ENCODE measurements around the gene CHMP1A. TPM values are rescaled to one million over a fixed set of nuclear protein-coding genes. Genes with fewer than 3 reads are reported as not detected.
"Not testable (repeated sequence)": the region's sequence is repeated elsewhere in the genome, so short reads cannot be mapped to it uniquely, and the experiment has no call there.

CHMP1A gene
- 38.2 TPM for total RNA-seq

GRCh38 chr16:89657442-89658220 lies at the start of gene CHMP1A, which contains the start of gene SPATA33:
Gene CHMP1A, minus strand, starts transcription at chr16:89657708. Its CDS starts 120 bp downstream, at chr16:89657588.
Gene SPATA33, plus strand, starts transcription at chr16:89657836. Its CDS starts 76 bp downstream, at chr16:89657912.
- DNase-seq, result peak; percentile 75

DNA sequence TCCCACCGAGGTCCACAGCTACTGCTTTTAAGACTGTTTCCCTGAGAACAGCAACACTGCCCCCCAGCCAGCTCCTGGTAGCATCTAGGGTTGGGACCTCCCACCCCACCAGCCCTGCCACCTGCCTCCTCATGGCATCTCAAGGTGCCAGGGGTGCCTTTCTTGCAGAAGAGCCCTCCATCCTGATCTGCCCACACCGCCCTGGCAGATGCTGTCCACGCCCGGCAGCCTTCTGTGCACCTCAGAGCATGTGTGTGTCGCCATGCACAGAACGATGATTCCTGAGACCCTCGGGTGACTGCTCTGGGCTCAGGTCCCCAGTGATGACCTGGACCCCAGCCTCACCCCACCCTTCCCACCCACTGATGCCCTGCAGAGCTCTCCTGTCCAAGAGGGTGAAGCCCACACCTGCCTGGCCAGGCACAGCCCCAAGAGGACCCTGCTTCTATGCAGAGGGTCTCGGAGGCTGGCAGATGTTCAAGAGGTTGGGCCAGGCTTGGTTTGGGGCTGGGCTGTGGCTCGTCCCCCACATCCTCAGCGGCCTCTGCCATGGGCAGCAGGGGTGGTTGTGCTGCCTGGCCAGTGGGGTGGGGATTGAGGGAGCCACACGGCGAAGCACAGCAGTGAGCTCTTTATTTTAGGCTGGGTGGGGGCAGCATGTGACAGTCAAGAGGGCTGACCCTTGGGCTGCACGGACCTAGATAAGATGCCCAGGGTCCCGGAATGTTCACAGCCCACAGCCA lies 49.2 kb upstream of the CHMP1A start:
- DNase-seq, result no peak

DNA sequence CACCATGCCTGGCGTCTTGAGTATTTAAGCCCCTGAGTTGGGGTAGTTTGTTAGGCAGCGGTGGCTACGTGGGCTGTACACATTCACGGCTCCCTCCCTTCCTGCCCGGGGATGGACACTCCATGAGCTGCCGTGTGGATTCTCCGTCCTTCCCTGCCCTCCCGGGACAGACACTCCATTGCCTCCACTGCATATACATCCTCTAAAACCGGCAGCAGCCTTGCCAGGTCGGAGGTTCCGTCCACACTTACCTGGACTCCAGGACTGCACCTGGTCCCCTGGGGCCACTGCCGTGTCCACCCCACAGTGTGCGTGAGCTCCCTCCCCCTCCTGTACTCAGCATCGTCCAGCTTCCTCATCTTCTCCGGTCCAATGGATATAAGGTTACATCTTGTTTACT lies 47.5 kb upstream of the CHMP1A start:
- DNase-seq, result no peak

GRCh38 chr16:89704281-89704680 lies 46.8 kb upstream of the CHMP1A start:
- DNase-seq, result no peak

DNA sequence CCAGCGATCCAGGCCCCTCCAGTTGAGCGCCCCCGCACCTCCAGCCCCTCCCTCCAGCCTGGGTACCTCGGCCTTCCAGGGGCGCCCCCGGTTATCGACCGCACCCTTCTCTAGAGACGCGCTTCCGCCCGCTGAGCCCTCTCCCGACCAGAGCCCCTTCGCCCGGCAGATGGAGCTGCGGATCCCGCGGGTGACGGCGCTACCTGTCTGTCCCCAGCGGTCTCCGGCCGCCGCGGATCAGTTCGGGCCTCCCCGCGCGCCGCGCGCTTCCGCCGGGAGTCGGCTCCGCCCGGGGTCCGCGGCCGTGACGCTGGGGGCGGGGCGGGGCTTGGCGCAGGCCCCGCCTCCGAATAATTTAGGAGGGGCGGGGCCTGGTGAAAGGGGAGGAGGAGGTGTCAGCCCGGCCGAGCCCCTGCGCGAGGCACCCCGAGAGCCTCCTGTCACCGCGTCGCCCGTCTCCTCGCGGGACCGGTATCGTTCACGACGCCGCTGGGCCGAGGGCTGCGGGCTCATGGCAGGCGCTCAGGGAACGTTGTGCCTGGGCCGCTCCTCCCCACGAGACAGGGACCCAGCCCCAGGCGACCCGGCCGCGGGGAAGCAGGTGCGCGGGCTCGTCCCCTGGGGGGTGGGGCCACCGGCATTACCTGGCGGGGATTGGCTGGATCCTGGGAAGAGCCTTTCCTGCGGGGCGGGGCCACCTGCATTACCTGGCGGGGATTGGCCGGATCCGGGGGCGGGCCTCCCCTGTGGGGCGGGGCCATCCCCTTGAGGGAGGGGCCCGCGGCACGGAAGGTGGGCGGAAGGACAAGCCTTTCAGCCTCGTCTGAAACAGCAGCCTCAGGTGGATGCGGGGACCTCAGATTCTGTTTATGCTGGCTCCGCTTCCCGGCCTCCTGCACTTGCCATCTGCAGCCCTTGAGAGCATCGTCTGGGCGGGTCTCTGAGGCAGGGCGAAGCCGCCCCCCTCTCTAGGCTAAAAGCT lies 44.2 kb upstream of the CHMP1A start, which contains the start of gene SPATA2L:
TSS of gene SPATA2L (minus strand) at position 281 of the 982 bp plus-strand sequence. CDS start 473 bp downstream, outside the sequence.
- DNase-seq, result peak; percentile 59

DNA sequence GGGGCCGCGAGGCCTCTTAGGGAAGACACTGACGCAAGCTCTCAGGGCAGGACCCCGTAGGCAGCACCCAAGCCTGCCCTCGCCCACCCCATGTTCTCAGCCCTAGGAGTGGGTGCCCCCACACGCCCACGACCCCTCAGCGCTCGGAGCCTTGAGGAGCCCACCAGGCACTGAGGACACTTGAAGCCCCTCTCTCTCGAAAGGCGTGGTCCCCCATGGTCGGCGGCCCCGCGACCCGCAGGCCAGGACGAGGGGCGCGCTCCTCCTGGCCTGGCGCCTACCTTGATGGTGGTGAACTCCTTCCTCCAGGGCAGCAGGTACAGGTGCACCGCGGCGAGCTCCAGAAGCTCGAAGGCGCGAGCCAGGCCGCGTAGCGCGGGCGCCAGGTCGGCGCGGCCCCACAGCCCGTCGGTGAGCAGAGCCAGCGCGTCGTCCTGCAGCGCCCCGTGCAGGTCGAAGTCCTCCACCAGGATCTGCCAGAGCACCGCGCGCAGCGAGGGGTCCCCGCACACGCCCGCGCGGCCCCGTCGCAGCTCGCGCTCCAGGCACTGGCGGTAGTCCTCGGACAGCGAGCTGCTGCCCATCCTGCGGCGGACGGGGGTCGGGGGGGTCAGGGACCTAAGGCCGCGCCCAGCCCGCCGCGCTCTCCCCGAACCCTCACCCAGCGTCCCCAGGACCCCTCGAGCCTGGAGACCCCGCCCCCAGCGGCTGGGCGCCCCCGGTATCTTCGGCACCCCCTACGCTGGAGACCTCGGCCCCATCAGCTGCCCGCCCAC lies 43.3 kb upstream of the CHMP1A start:
- DNase-seq, result no peak

DNA sequence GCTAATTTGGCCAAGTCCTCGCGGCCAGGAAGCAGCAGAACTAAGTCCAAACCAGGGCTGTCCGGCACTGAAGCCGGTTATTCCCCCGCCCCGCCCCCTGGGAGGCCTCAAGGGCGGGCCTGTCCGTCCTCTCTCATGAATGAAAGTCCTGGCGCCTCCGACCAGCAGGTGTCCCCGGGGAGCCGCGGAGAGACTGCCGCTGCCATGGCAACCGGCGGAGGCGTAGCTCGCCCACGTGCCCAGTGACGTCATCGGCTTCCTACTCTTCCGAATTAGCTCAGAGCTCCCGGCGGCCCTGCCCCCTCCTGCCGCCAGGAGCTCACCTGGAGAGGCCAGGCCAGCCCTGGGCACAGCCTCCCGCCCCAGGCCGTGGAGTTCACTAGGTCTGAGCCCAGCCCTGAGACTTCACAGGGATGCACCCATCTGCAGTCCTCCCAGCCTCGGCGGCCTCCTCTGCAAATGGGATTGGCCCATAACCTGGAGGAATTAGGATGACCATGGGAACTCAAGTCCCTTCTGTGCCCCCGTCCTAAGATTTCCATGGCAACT lies 42.7 kb upstream of the CHMP1A start:
- DNase-seq, result peak; percentile 77

- DNase-seq, result not testable (repeated sequence)
Measured at GRCh38 chr16:89699629-89700099, 42.2 kb upstream of the CHMP1A start.

GRCh38 chr16:89698717-89699116 lies 41.2 kb upstream of the CHMP1A start:
- DNase-seq, result not testable (repeated sequence)

- DNase-seq, result no peak
Measured at GRCh38 chr16:89697616-89698331, 40.3 kb upstream of the CHMP1A start.

- no peak for DNase-seq
Measured at GRCh38 chr16:89697161-89697615, 39.7 kb upstream of the CHMP1A start.

- no peak for DNase-seq
Measured at GRCh38 chr16:89696670-89697128, 39.2 kb upstream of the CHMP1A start.

GRCh38 chr16:89695875-89696669 lies 38.6 kb upstream of the CHMP1A start:
- no peak for DNase-seq

DNA sequence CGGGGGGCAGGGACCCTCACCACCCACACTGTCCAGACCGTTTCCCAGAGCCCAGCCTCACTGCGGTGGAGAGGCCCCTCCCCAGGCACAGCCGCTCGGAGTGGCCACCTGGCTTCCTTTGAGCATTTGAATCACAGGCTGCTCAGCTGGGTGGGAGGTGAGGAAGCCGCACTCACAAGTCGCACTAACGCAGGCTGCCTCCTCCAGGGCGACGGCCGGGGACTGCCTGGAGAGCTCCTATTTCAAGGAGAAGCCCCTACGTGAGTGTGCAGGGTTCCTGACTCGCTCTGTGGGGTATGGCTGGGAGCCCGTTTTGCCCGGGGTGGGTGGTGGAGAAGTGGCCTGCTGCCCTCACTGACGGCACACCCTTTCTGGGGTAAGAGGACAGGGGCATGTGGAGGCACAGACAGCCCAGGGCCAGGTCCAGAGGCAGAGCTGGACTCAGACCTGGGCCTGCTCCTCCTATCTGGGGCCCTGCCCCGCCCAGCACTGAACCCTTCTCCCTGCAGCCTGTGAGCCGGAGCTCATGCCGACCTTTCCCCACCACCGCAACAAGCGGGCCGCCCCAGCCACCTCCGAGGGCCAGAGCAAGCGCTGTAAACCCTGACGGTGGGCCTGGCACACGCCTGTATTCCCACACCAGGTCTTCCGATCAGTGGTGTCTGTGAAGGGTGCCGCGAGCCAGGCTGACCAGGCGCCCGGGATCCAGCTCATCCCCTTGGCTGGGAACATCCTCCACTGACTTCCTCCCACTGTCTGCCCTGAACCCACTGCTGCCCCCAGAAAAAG lies 37.8 kb upstream of the CHMP1A start:
- DNase-seq, result no peak

DNA sequence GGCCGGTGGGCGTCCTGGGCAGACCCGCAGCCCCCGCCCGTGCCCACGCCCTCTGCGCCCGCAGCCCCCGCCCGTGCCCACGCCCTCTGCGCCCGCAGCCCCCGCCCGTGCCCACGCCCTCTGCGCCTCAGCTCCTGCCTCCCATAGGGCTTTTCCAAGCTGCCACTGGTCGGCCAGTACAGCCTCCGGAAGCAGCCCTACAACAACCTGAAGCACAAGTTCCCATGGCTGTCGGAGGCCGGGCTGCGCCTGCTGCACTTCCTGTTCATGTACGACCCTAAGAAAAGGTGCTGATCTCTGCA lies 37.2 kb upstream of the CHMP1A start:
- DNase-seq, result not testable (repeated sequence)

DNA sequence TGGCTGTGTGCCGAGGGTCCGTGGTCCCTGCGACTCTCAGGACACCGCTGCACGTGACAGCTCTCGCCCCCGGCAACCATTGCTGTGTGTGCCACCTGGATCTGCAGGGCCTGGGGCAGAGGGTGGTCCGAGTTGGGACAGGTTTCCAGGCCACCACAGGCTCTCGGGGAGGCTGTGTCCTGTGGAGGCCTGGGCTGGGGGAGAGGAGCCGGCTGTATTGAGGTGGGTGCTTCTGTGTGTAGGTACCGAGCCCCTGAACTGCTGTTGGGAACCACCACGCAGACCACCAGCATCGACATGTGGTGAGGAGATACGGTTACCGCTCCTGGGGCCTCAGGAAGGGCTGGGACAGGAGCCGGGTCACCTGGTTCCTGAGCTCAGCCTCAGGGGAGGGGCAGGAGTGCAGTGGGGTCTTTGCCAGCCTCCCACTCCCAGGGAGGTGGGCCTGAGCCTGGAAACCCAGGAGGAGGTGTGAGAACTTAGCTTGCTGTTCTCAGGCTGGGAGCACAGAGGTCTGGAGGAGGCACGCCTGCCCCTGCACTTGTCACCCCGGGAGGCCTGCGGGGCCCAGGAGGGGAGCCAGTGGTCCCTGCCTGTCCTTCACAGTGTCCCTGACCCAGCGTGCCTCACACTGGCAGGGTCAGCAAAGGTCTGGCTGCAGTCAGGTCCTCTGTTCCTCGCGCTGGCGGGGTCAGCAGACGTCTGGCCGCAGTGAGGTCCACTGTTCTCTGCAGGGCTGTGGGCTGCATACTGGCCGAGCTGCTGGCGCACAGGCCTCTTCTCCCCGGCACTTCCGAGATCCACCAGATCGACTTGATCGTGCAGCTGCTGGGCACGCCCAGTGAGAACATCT lies 36.6 kb upstream of the CHMP1A start:
- no peak for DNase-seq

- no peak for DNase-seq
Measured at GRCh38 chr16:89693289-89693731, 35.8 kb upstream of the CHMP1A start.

Data from skin of body (tissue), 2 donors.